Effector memory CD4-positive, alpha-beta T cell (primary cell): ENCODE results near the gene OR2T10.
"Not testable (repeated sequence)": the region's sequence is repeated elsewhere in the genome, so short reads cannot be mapped to it uniquely, and the experiment has no call there.

ENCODE experiments used
- DNase-seq, 3 donors: peaks; one replicate each; pipeline ENCODE4 v3.0.0-alpha.2; 2020
- H3K27ac ChIP-seq: 2 replicates; pipeline ENCODE4 v1.7.0; 2013; ENCODE audit warnings: mild to moderate bottlenecking, low read length, moderate library complexity; ENCODE audit not compliant: insufficient read depth, poor library complexity, severe bottlenecking
- H3K27me3 ChIP-seq: replicated peaks from 2 replicates; pipeline ENCODE4 v1.7.0; 2013; ENCODE audit warnings: mild to moderate bottlenecking, low read length; ENCODE audit not compliant: insufficient read depth, control insufficient read depth, poor library complexity, severe bottlenecking
- H3K36me3 ChIP-seq: 2 replicates; pipeline ENCODE4 v1.7.0; 2013; ENCODE audit warnings: mild to moderate bottlenecking, low read length, moderate library complexity; ENCODE audit not compliant: control insufficient read depth, insufficient read depth
- H3K4me1 ChIP-seq: 2 replicates; pipeline ENCODE4 v1.7.0; 2013; ENCODE audit warnings: low read length, mild to moderate bottlenecking; ENCODE audit not compliant: control insufficient read depth, insufficient read depth, poor library complexity, severe bottlenecking
- H3K4me3 ChIP-seq: 2 replicates; pipeline ENCODE4 v1.7.0; 2013; ENCODE audit warnings: low read length, low read depth, mild to moderate bottlenecking; ENCODE audit not compliant: insufficient read depth, poor library complexity, severe bottlenecking
- H3K9me3 ChIP-seq: 2 replicates; pipeline ENCODE4 v1.7.0; 2013; ENCODE audit warnings: mild to moderate bottlenecking, low read length, moderate library complexity; ENCODE audit not compliant: control insufficient read depth

The OR2T10 gene

DNA sequence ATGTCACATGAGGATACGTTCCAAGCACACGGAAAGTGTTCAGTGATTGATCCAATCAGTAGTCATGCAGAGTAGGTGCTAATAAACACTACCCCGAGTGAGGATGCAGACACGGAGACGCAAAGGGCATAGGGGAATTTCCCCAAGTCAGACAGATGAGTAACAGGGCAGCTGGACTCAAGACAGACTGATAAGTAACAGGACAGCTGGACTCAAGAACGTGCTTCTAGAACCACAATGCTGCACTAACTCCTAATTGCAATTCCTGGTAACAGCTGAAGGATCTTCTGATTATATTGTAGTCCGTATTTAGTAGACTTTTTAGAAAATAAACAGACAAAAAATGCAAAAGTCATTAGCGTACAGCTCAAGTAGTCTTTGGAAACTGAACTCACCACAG is 1.9 kb upstream of the OR2T10 start:
- no peak for DNase-seq
- H3K4me3 ChIP-seq = no peak overlapping the region
- H3K27ac ChIP-seq = no peak overlapping the region
- no peaks in the 10 kb centered on the region for H3K9me3 ChIP-seq
- no peaks in the 10 kb centered on the region for H3K4me1 ChIP-seq
- no peaks in the 10 kb centered on the region for H3K27me3 ChIP-seq
- no peaks in the 10 kb centered on the region for H3K36me3 ChIP-seq

DNA sequence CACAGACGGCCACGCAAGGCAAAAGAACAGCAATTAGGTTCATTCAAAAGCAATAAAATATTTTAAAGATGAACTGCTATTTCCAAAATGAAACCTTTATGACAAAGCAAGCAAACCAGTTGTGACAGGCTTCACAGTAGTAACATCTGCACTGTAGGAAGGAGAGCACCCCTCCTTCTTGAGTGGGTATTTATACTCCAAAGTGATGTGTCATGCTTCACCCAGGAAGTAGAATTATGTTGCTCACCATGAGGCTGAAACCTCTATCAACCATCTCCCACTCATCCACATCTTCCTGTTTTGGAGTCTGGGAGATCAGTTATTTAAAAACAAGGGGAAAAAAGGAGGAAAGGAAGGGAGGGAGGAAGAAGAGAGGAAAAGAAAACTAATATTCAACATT is 885 bp downstream of the OR2T10 start:
- no peak overlapping the region for H3K4me3 ChIP-seq
- H3K9me3 ChIP-seq = no peaks in the 10 kb centered on the region
- DNase-seq = no peak
- no peaks in the 10 kb centered on the region for H3K27me3 ChIP-seq
- no peaks in the 10 kb centered on the region for H3K36me3 ChIP-seq
- no peaks in the 10 kb centered on the region for H3K4me1 ChIP-seq
- no peak overlapping the region for H3K27ac ChIP-seq

- no peak overlapping the region for H3K27ac ChIP-seq
- no peaks in the 10 kb centered on the region for H3K36me3 ChIP-seq
- no peaks in the 10 kb centered on the region for H3K27me3 ChIP-seq
- no peak overlapping the region for H3K4me3 ChIP-seq
- DNase-seq = no peak
- H3K4me1 ChIP-seq = no peaks in the 10 kb centered on the region
- H3K9me3 ChIP-seq = no peaks in the 10 kb centered on the region
These were observed 4.3 kb downstream of the OR2T10 start for GRCh38 chr1:248593226-248593625.

DNA sequence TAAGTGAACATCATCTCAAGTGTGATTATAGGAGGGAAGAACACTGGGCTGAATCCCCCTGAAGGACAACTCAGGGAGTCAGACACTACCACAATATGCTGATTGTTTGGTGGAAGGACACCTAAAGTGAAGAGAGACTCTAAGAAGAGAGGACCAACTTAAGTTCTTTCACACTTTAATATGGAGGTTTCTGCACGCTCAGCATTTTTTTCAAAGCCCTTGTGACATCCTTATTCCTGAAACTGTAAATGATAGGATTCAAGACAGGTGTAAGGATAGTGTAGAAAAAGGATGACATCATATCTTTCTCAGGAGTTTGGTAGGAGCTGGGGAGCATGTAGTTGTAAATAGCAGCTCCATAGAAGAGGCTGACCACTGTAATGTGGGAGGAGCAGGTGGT is 4.8 kb downstream of the OR2T10 start:
- Histone ChIP-seq H3K4me3 (no peak overlapping the region), H3K27me3 (no peaks in the 10 kb centered on the region), H3K4me1 (no peaks in the 10 kb centered on the region), H3K9me3 (no peaks in the 10 kb centered on the region), H3K36me3 (no peaks in the 10 kb centered on the region), H3K27ac (no peak overlapping the region)
- DNase-seq = no peak

DNA sequence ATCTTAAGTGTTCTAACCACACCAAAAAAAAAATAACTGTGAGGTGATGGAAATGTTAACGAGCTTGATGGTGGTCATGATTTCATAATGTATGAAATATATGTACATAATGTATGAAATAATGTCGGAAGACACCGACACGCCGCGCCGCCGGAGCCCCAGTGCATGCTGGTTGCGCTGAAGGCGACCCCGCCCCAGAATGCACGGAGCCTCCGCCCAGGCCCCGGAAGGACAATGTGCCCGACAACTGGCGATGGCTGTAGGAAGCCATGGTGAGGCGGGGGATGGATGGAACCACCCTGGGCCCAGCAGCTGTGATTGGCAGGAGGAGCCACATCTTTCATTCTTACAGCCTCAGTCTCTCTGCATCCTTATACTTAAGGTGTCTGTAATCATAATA is 7.4 kb downstream of the OR2T10 start:
- no peaks in the 10 kb centered on the region for H3K36me3 ChIP-seq
- no peak overlapping the region for H3K27ac ChIP-seq
- no peaks in the 10 kb centered on the region for H3K4me1 ChIP-seq
- no peak for DNase-seq
- H3K27me3 ChIP-seq = no peaks in the 10 kb centered on the region
- no peaks in the 10 kb centered on the region for H3K9me3 ChIP-seq
- H3K4me3 ChIP-seq = no peak overlapping the region

- H3K4me1 ChIP-seq = no peaks in the 10 kb centered on the region
- DNase-seq = no peak
- H3K27ac ChIP-seq = no peak overlapping the region
- H3K36me3 ChIP-seq = no peaks in the 10 kb centered on the region
- H3K4me3 ChIP-seq = no peak overlapping the region
- no peaks in the 10 kb centered on the region for H3K27me3 ChIP-seq
- no peaks in the 10 kb centered on the region for H3K9me3 ChIP-seq
These were observed 8.2 kb downstream of the OR2T10 start for GRCh38 chr1:248589334-248589733.

GRCh38 chr1:248585266-248585665 is 12.2 kb downstream of the OR2T10 start:
- H3K27ac ChIP-seq = no peak overlapping the region
- no peak overlapping the region for H3K4me3 ChIP-seq
- H3K4me1 ChIP-seq = no peaks in the 10 kb centered on the region
- DNase-seq = no peak
- H3K36me3 ChIP-seq = no peaks in the 10 kb centered on the region
- no peaks in the 10 kb centered on the region for H3K27me3 ChIP-seq
- H3K9me3 ChIP-seq = no peaks in the 10 kb centered on the region

DNA sequence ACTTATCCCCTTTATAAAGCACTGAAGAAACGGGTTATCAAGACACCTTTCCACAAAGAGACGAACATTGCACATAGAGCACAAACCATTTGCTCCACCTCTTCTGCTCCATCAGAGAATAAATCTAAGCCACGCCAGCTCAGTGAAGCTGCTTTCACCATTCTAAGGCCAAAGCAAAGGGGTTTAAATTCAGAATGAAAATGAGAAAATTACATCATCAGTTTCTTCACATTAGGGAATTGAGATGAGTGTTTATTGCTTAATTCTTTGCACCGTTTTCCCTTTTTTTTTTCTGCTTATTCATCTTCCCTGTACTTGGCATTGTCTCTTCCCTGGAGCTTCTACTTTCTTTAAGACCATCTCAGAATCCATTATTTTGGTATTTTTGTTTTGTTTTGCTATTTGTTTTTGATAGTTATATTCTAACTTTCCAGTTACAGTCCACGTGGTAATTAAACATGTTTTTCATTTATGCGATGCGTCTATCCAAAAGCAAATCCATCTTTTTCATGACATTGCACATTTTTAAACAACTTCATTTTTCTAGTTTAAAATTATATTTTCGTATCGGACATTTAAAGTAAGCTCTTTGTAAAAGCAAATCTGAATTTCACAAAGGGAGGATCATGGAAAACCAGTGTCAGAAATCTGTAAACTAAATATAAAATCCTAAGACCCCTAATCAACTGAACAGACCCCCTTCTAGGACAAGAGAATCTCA is 21.1 kb downstream of the OR2T10 start:
- DNase-seq = no peak
- Histone ChIP-seq H3K4me1 (no peaks in the 10 kb centered on the region), H3K27ac (no peak overlapping the region), H3K36me3 (no peaks in the 10 kb centered on the region), H3K27me3 (no peaks in the 10 kb centered on the region), H3K4me3 (no peak overlapping the region), H3K9me3 (no peaks in the 10 kb centered on the region)

- not testable (repeated sequence) for H3K27ac ChIP-seq, H3K4me3 ChIP-seq, H3K36me3 ChIP-seq, H3K27me3 ChIP-seq, H3K4me1 ChIP-seq, DNase-seq, H3K9me3 ChIP-seq
These were observed 22.8 kb downstream of the OR2T10 start, which contains the start of gene OR2T34 for GRCh38 chr1:248574657-248575056. OR2T34 (minus strand) TSS chr1:248574757; CDS start chr1:248574757, 0 bp downstream.

DNA sequence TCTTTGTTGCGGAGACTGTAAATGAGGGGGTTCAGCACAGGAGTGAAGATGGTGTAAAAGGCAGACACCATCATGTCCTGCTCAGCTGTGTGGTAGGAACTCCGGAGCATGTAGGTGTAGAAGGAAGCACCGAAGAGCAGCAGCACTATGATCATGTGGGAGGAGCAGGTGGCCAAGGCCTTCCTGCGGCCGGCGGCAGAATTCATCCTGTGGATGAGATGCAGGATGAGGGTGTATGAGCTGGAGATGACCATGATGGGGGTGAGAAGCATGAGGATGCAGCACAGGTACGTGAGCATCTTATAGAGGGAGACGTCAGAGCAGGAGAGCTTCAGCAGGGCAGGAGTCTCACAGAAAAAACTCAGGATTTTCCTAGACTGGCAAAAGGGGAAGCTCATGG is 23.6 kb downstream of the OR2T10 start:
- not testable (repeated sequence) for H3K27me3 ChIP-seq

More for the DNA sequence above, 23.6 kb downstream of the OR2T10 start:
- DNase-seq, H3K9me3 ChIP-seq, H3K4me1 ChIP-seq, H3K36me3 ChIP-seq, H3K27ac ChIP-seq, H3K4me3 ChIP-seq: not testable (repeated sequence)
